ENCODE results near the gene CARMIL1. TPM values are rescaled to one million over a fixed set of nuclear protein-coding genes. Genes with fewer than 3 reads are reported as not detected.
"Not testable (repeated sequence)": the region's sequence is repeated elsewhere in the genome, so short reads cannot be mapped to it uniquely, and the experiment has no call there.

Gene CARMIL1
- total RNA-seq, 1 donor from 2014 or later, result 10.6 TPM

DNA sequence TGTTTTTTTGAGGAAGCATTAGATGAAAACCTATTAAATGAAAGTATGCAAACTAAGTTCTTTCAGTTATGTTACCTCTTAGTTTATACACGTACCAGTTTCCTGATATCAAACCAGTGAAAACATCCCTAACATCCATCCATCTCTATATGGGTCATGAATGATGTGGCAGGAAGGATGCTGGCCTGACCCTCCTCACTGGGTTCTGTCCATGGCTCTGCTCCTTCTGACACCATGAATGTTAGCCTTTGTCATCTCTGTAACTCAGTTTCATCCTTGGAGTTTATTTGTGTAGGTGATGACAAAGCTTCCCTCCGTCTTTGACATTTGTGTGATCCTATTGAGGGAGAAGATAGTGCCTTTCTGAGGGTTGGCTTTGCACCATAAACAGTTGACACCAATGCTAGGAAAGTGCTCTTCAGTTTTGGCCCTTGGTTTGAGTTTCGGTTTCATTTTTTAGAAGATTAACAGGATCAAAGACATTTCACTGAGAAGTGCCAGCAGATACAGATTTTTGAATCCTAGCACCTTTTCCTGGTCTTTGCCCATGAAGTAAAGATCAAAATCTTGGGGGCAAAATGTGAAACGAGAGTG is 300.8 kb downstream of the CARMIL1 start:
- DNase-seq, result no peak

DNA sequence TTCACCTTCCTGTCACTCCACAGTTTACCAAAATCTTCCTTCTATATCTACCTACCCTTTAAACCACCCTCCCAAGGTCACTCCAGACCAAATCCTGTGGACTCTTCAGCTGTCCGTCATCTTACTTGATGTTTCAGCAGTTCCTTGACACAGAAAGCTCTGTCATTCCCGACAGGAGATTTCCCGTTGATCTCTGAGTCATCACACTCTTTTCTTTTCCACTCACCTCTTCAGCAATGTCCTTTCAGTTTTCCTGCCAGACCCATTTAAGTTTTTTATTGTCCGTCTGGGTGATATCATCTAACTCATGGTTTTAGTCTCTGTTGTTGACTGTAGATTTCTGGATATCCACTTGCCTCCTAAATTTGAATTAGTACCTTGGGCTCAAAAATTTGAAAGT is 302.9 kb downstream of the CARMIL1 start:
- no peak for DNase-seq

DNA sequence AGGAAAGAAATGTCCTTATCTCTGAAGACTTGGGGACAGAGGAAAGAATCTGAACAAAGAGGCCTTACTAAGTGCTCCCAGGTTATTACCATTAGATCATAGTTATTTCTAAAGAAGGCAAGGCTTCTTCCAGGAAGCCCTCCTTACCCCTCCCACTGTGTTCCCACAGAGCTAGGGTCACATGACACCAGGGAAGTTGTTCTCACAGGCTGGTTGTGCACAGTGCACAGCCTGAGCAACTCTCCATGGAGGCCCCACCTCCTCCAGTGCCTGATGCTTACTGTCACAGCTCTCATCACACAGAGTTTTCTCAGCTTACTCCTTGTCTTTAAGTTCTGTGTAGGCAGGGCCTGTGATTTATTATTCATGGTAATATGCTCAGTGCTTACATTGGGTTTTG is 303.9 kb downstream of the CARMIL1 start:
- no peak for DNase-seq

DNA sequence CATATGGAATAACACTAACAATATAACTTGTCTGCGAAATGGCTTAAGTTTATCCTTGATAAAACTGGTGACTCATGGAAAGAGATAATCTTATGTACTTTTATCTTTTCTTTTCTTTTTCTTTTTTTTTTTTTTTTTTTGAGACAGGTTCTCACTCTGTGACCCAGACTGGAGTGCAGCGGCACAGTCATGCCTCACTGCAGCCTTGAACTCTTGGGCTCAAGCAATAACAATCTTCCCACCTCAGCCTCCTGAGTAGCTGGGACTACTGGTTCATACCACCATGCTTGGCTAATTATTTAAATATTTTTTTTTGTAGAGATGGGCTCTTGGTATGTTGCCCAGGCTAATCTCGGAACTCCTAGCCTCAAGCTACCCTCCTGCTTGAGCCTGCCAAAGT is 304.7 kb downstream of the CARMIL1 start:
- no peak for DNase-seq

DNA sequence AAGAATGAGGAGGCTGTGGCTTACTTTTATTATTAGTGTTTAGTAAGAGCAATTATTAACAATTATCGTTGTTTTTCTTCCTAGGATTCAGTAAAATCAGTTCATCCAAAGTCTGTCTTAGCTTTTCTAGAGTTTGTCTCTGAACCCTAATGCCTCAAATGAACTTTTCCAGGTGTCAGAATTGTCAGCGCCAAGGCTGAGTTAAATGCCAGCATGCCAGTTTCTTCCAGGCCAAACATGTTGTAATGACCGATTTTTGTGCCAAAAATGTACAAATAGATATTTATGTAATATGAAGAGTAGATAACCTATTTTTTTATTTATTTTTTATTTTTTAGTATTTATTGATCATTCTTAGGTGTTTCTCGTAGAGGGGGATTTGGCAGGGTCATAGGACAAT is 306.1 kb downstream of the CARMIL1 start:
- DNase-seq, result no peak

DNA sequence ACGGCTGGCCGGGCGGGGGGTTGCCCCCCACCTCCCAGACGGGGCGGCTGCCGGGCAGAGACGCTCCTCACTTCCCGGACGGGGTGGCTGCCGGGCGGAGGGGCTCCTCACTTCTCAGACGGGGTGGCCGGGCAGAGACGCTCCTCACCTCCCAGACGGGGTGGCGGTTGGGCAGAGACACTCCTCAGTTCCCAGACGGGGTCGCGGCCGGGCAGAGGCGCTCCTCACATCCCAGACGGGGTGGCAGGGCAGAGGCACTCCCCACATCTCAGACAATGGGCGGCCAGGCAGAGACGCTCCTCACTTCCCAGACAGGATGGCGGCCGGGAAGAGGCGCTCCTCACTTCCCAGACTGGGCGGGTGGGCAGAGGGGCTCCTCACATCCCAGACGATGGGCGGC is 306.9 kb downstream of the CARMIL1 start:
- DNase-seq, result not testable (repeated sequence)

DNA sequence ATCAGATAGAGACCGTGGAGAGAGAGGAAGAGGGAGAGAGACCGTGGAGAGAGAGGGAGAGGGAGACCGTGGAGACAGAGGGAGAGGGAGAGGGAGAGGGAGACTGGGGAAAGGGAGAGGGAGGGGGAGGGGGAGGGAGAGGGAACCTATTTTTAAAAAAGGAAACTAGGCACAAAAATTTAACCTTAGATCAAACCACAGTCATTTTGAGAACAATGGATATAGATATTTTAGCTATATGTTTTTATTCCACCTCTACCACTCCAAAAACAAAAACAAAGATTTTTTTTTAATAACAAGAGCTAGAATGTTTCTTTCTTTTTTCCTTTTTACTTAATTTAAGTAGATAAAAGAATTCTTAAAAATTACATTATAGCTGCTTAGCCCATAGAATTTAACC is 307.8 kb downstream of the CARMIL1 start:
- DNase-seq, result no peak

DNA sequence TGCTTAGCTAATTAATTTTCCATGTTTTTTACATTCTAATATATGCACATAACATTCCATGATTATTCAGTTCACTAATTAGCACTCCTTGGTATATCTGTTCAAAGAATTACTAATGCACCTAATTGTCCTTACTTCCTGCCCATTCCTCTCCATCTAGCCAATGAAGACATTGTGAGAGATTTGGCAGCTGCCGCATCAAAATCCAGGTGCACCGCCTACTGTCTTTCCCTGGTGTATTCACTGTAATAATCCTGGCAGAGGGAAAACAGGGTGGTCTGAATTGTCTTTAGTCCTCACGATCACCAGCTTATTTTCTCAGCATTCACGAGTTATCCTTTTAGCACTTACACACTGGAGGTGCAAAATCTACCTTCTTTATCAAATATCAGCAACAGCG is 311.8 kb downstream of the CARMIL1 start:
- no peak for DNase-seq

DNA sequence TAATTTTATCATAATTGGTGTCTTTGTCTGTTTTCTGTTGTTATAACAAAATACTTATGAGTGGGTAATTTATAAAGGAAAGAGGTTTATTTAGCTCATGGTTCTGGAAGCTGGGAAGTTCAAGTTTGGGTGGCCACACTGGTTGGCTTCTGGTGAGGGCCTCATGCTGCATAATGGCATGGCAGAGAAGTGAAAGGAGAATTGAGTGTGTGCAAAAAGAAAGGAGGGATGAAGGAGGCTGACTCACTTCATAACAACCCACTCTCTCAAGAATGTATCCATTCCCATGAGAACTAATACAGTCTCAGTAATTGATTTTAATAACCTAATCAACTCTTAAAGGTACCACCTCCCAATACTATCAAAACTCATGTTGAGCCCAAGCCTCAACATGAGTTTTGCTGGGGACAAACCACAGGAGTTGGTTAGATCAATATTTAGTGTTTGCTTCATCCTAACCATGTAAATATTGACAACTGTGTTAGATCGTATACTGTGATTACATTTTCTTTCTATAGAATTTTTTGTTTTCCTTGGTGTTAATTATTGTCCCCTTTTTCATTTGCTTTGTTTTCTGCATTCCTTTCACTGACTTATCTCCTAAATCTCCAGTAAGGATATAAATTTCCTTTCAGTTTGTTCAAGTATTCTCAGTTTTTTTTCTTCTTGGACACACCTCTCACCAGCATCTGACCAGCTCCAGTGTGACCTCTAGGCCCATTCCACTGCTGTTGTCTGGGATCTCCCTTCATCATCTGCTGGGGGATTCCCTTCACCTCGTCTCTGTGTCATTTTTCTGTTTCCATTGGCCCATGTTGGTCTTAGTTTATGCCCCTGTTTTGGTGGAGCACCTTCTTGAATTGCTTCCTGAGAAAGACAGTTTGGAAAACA is 318.0 kb downstream of the CARMIL1 start:
- DNase-seq, result no peak

DNA sequence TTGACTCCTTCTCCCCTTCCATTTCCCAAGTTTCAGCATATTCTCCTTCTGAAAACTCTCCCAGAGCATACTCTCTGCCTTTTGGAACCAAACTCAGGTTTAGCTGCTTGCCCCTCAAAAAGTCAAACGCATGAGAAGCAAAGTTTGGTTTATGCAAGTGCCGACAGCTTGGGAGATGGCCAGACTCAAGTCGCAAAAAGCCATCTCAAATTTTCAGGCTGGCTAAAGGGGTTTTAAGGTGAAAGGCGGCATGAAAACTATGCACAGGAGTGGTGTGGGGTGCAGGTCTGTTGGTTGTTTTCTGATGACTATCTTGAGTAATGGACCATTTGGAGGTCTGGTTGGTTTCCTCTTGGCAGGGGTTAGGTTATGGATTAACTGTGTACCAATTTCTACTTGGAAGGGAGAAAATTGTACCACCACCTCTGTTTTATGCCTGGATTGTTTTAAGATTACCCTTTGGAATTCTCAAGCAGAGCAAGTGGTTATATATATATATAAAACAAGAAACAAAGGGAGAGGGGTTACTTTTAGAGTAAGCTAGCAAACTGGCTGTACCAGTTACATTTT is 320.4 kb downstream of the CARMIL1 start:
- DNase-seq, result no peak

DNA sequence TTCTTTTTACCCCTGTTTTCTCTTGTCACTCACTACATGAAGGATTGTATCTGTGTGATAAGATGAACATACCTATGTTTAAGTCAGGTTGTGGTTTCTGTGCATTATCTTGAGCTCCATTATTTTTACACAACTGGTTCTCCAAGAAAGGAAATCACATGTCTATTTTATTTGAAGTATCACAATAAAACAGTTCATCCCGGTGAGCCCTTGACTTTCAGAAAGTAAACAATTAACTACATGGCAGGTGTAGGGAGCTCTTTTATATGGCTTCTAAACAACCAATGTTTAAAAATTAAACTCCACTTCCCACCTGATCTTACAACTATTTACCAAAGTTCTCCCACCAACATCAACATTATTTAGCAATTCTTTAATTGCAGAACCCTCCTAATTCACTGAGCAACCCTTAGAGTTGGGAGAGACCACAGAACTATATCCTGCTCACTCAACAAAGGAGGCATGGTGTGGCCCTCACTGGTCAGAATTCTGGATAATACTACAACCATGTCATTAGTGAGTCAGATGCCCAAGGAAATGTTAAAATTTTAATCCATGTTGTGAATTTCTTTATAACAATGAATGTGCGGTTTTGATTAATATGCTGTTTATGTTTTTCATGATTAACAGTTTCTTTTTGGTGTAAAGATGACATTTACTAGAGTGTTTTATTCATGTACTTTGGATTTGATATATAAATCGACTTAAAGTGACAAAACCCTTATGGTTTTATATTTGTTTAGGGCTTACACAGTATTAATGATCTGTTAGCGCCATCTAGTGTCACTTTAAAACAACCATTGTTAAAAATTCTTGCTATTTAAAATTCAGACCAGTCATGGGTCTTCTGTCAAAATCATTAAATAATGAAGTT is 322.9 kb downstream of the CARMIL1 start:
- peak; percentile 75 for DNase-seq

DNA sequence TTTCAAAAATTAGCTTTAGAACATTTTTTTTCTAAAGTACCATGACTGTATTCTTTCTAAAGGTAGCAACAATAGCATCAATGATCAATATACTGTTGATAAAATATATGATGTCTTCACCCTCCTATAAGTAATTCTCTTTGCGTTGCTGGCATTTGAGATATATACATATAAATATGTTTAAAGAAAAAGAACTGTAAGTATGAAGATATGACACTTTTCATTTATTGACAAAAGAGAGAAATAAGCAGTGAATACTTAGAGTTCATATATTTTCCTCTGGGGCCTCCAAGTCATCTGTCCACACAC is 323.5 kb downstream of the CARMIL1 start:
- no peak for DNase-seq

DNA sequence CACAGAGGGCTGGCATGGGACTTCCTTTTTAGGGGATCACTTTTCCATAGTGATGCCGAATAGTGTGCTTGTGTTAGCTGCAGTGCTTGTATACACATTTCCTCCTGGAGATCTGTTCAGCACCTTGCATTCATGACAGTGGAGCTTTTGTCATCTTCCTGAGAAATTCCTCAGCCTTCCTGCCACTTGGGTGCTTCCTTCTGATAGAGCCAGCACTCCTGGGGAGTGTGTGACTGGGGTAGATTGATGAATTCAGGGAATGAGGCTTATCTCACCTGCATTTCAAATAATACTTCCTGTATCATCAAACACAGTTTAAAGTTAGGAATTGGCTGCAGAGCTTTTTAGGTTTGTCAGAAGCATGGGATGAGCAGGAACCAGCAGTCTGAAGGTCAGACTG is 324.1 kb downstream of the CARMIL1 start:
- no peak for DNase-seq

DNA sequence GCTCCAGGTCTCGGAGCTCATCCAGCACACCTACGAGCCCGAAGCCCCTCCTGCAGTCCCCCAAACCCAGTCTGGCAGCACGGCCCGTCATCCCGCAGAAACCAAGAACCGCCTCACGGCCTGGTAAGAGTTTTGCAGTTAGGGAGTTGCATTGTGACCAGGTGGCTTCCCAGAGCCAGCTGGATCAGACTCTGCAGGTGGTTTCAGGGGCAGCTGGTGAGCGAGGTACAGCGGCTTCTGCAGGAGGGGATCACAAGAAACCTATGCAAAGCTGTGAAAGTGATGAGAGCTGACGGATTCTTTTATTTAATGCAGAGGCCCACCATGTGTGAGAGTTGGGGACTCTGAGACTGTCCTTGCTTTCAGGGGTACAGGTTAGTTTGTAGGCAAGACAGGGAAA is 327.0 kb downstream of the CARMIL1 start:
- DNase-seq, result no peak

DNA sequence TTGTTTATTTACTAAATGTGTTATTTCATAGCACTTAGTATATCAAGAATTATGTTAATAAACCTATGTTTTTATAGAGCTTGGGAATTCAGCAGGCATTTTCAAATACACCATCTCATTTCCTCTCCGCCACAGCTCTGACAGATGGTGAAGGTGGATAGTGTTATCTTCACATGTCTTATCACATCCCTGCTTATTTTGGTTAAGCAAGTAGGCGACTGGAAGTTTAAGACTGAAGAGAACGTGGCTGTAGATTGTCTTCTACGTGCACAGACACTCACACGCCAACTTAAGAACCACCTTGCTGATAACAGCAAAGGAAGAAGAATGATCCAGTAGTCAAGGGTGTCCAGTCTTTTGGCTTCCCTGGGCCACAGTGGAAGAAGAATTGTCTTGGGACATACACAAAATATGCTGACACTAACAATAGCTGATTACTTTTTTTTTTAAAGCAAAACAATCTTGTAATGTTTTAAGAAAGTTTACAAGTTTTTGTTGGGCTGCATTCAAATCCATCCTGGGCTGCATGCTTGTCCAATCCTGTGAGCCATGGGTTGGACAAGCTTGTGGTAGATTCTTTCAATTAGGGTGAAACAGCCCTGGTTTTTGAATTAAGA is 329.5 kb downstream of the CARMIL1 start:
- no peak for DNase-seq

DNA sequence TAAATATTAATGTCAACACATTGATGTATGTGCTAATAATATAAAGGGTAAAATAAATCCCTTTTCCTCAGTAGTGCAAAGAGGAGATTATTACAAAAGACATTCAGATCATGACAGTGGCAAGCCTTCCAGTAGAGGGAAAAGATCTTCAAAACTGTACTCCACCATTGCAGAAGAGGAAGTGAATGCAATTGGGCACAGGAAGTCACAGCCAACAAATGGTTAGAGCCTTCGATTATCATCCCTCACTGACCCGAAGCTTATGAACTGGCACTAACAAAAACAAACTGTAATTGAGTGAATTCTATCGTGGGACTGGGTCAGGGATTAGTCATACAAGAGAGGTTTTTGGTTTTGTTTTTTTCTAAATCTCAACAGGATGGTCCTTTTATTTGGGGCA is 333.5 kb downstream of the CARMIL1 start:
- DNase-seq, result no peak

DNA sequence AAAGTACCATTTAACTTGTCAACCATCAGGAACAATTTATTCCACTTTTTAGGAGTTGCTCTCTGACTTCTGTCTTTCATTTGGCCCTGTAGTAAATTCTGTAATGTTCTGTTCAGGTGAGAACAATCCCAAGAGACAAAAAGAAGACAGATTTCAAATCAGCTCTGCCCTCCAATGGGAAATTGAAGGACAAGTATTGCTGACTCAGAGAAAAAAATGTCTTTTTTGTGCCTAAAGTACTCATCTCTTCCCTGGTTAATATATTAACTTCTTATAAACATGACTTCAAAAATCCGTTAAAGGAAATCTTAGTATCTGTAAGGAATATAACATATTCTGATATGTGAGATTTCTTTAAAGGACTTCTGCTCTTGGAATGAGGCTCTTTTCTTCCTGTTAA is 334.2 kb downstream of the CARMIL1 start:
- DNase-seq, result no peak

DNA sequence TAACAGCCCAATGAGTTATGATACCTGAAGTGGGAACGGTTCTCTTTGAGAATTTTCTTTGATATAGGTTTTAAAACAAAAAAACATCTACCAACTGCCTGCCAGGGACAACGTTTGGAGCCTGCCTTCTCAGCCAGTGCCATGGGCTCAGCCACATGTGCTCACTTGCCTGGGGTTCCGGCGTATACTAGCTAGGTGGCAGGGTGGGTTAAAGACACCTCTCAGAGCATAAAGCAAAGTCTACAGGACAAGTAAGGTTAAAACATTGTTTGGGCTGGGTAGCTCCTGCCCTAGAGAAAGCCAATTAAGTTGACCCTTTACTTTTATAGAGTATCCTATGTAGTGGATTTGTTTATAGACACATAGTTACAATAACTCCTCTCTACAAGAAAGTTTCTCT is 334.9 kb downstream of the CARMIL1 start:
- no peak for DNase-seq

DNA sequence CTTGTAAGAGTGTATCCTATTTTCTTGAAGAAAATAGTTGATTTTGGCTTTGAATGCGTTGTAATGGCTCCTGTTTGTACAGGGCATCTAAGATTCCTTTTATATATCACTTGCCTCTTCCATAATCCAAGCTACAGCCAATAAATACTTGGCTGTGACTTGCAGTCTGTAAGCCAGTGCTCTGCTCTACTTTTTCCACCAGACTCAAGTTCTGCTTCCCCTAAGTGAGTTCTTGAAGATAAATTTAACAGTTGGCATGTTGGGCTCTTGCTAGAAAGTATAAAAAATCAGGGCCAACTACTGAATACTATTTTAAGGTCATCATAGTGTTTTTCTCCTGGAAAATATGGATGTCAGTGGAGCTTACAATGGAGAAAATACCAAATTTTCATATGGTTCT is 336.3 kb downstream of the CARMIL1 start:
- no peak for DNase-seq

DNA sequence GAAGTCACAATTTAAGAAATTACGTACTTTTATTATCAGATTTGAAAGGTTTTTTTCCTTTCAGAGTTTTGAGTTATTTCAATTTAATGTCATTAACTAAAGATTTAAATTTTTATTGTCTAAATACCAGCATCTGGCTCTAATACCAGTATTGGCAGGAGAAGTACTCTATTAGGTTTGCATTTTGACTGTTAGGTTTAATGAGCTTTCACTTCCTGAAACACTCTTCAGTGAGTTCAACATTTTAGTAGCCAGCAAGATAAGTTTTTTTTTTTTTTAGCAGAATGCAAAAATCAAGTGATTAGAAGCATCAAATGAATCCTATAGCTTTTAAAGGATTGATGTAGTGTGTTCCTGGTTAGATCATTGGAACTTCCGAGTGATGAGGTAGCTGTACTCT is 338.8 kb downstream of the CARMIL1 start:
- DNase-seq, result no peak

DNA sequence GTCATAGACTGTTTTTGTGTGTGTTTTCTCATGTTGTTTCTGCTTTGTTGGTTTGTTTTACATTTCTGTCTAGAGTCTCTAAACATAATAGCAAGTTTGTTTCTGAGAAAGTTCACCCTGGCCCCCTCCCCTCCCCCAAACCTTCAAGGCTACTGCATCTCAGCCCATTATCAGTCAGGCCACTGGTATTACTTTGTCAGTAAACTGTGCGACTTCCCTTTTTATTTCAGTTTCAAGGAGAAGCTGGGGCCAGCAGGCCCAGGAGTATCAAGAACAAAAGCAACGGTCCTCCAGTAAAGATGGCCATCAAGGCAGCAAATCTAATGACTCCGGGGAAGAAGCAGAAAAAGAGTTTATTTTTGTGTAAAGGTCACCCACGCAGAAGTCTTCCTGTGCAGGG is 340.0 kb downstream of the CARMIL1 start:
- DNase-seq, result no peak

DNA sequence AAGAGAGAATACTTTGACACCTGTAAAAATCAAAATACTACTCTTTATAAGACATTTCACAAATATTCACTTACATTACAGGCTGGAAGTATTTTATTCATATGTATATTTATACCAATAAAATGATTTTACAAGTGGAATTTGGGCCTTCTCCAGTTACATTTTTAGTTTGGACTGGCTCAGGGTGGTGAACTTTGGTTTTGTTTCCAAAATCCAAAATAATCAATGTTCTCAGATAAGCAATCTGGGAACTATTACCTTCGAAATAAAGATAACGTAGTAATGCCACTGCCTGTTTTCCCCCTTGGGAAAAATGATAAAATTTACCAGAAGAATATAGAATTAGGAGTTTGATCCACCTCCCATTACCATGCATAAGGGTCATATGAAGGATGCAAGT is 341.2 kb downstream of the CARMIL1 start:
- no peak for DNase-seq

DNA sequence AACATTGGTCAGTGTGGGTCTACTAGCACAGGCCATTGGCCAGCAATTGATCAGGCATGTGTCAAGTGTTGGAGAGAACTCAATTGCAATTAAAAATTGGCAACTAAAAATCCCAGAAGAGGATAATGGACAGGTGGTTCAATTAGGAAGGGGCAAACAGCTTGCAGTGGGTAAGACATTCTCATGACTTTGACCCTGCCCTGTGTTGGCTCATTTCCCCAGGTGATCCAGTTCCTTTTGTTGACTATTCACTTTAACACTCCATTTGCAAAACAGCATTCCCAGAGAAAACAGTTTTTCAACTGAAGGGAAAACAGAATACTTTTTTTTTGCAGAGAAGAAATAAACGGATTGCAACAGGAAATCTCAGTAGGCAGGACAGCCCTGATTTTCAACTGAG is 343.9 kb downstream of the CARMIL1 start:
- no peak for DNase-seq

Data from dermis blood vessel endothelial cell (primary cell).